H1 (cell line): ENCODE results near the gene TRNAU1AP.

Experiments used
- CREB1 ChIP-seq: IDR thresholded peaks from 2 replicates; pipeline ENCODE4 v1.6.1; 2012; ENCODE audit warnings: inconsistent platforms
- MAFK ChIP-seq: IDR thresholded peaks from 2 replicates; pipeline ENCODE4 v1.6.1; 2012; ENCODE audit warnings: low read depth, mild to moderate bottlenecking, improper control_type of control experiment, low read length
- POLR2A ChIP-seq, 2 experiments: IDR thresholded peaks; 1 replicate in 1 of 2; 2 replicates in 1 of 2; pipeline ENCODE4 v1.6.1; 2011; ENCODE audit warnings: low read depth in 2 of 2, low read length in 2 of 2, mild to moderate bottlenecking in 2 of 2; ENCODE audit errors: control extremely low read depth in 1 of 2

- TF ChIP-seq MAFK (no peak), POLR2A (IDR thresholded peaks at IDR 0.05; ENCODE audit: control extremely low read depth in 1 of 2, low read depth in 2 of 2, low read length in 2 of 2) (no peak), CREB1 (no peak)
Observed at GRCh38 chr1:28571911-28572310, 19.0 kb downstream of the TRNAU1AP start.
